GM15510 (cell line): ENCODE data around the gene THBS1.

ENCODE experiments used
- POLR2A ChIP-seq: IDR thresholded peaks from 3 replicates; pipeline ENCODE4 v1.6.1; 2011; ENCODE audit warnings: borderline replicate concordance; ENCODE audit not compliant: insufficient read length; ENCODE audit errors: extremely low read depth

THBS1 gene

DNA sequence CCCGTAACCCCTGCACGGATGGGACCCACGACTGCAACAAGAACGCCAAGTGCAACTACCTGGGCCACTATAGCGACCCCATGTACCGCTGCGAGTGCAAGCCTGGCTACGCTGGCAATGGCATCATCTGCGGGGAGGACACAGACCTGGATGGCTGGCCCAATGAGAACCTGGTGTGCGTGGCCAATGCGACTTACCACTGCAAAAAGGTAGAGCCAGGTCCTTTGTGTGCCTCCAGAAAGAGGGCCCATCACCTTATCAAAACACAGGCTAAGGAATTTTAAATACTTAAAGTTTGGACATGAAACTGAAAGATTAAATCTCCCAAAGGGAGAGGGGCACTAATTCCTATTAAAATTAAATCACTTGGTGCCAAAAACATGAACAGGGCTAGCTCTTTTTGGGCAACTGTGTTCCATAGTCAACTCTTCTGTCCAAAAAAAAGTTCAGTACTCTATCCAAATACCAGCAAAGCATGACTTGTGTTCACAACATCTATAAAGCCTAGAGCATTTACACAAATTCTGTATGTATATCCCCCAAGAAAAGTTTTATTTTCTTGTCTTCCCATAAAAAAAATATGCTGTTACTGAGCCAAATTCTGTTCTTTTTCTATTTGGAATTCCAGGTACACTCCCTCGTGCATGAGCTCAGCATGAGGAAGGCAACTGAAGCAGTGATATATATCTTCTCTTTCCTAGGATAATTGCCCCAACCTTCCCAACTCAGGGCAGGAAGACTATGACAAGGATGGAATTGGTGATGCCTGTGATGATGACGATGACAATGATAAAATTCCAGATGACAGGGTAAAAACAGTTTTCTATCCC lies 9.2 kb downstream of the THBS1 start:
- no peak for TF ChIP-seq POLR2A

DNA sequence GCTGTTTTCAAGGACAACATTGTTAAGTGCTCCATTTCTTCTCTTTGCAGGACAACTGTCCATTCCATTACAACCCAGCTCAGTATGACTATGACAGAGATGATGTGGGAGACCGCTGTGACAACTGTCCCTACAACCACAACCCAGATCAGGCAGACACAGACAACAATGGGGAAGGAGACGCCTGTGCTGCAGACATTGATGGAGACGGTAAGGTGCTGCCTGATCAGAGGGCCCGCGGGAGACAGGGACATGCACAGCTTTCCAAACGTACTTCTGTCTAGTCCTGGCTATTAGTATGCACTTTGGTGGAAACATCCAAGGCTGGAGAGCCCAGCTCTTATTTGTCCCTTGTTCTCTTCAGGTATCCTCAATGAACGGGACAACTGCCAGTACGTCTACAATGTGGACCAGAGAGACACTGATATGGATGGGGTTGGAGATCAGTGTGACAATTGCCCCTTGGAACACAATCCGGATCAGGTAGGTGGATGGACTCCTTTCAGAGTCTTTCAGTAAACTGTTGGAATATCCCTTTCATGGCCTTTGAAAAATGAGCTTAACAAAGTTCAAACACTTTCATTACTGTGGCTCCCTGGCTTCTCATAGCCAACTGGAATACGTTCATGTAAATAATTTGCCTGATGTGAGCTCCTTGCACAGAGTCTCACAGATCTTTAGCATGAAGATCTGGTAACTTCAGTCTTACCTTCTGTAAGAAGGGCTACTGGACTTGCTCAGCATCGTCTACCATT lies 10.4 kb downstream of the THBS1 start:
- no peak for TF ChIP-seq POLR2A

DNA sequence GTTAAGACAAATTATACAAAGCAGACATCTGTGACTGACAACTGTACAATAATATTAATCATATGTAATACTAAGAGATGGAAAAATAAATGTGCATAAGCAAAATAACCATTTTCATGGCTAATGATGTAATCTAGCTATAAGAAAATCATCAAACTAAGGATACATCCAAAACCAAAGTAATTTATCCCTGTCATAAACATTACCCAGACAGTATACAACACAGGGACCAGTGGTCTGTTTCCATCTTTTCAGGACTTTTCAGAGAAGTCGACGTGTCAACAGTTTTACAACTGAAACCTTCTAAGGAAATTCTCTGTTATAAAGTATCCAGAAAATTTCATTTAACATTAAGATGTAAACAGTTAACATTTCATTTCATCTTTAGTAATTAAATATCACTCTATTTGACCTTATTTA lies 11.0 kb downstream of the THBS1 start:
- TF ChIP-seq POLR2A: no peak

DNA sequence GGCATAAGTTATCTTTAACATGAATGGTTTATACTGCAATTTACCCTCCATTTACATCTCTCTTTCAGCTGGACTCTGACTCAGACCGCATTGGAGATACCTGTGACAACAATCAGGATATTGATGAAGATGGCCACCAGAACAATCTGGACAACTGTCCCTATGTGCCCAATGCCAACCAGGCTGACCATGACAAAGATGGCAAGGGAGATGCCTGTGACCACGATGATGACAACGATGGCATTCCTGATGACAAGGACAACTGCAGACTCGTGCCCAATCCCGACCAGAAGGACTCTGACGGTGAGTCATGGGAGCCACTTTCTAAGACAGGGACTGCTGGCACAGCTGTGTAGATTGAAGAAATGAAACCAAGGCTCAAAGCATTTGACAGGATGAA lies 11.6 kb downstream of the THBS1 start:
- no peak for TF ChIP-seq POLR2A

DNA sequence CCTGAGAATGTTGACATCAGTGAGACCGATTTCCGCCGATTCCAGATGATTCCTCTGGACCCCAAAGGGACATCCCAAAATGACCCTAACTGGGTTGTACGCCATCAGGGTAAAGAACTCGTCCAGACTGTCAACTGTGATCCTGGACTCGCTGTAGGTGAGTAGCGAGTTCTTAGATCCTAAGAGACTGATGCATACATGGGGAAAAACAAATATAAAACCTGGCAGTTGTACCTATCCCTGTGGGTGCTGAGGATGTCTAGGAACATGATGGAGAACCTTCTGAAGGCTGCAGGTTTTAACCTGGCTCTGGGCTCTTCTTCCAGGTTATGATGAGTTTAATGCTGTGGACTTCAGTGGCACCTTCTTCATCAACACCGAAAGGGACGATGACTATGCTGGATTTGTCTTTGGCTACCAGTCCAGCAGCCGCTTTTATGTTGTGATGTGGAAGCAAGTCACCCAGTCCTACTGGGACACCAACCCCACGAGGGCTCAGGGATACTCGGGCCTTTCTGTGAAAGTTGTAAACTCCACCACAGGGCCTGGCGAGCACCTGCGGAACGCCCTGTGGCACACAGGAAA lies 12.3 kb downstream of the THBS1 start:
- TF ChIP-seq POLR2A: no peak

DNA sequence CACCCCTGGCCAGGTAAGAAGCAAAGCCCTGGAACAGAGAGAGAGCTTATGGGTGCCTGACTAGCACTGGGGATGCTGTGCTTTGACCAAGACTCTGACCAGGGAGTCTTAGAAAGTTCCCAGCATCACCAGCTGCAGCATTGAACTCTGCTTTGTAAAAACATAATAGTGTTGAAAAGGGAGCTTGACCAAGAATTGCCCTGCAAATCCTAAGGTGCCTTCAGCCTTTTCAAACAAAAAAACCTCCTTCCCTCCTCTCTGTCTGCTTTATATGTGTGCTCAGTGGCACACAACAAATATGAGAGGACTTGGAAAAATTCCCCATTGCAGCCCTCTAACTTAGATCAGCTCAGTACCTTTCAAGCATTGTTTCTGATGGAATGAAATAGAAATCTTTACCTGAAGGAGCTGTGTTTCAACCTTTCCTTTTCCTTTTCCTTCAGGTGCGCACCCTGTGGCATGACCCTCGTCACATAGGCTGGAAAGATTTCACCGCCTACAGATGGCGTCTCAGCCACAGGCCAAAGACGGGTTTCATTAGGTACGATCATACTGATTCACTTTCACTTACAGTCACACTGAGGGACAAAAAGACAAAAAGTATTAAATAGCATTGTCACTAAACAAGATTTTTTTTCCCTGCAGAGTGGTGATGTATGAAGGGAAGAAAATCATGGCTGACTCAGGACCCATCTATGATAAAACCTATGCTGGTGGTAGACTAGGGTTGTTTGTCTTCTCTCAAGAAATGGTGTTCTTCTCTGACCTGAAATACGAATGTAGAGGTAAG lies 13.0 kb downstream of the THBS1 start:
- TF ChIP-seq POLR2A: no peak

DNA sequence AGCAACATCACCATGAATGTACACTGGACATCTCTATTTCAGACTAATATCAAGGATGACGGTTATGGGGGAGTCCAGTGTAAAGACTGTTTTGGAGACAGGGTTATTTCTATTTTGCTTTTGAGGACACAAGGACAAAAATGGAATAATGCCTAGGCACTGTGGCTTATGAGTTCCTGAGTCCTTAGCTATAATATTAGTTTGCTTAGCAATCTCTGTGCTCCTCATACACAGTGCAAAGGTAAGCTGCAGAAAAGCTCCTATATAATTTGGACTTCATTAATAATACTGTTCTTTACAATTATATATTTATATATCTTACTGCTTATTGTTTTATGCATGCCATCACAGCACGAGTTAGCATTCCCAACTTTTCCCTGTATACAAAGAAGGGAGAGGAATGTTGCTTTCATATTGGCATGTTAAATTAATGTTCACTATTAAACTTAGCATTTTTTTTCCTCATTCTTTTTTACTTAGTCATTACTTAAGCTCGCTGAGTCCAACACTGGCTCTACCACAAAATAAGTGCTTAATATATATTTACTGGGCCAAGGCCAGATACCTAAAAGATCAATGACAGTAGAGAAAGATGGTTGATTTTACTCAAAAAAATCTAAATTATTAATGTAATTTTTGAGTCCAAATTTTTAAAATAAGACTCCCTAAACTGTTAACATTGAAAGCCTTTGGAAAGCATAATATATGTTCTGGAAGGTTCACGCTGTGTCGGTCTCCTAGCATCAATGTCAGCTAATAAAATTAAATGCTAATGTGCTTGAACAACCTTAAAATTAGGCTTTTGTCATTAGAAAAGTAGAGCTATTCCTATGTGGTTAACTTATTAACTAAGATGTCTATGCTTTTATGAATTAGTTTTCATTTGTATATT lies 13.8 kb downstream of the THBS1 start:
- TF ChIP-seq POLR2A: no peak

DNA sequence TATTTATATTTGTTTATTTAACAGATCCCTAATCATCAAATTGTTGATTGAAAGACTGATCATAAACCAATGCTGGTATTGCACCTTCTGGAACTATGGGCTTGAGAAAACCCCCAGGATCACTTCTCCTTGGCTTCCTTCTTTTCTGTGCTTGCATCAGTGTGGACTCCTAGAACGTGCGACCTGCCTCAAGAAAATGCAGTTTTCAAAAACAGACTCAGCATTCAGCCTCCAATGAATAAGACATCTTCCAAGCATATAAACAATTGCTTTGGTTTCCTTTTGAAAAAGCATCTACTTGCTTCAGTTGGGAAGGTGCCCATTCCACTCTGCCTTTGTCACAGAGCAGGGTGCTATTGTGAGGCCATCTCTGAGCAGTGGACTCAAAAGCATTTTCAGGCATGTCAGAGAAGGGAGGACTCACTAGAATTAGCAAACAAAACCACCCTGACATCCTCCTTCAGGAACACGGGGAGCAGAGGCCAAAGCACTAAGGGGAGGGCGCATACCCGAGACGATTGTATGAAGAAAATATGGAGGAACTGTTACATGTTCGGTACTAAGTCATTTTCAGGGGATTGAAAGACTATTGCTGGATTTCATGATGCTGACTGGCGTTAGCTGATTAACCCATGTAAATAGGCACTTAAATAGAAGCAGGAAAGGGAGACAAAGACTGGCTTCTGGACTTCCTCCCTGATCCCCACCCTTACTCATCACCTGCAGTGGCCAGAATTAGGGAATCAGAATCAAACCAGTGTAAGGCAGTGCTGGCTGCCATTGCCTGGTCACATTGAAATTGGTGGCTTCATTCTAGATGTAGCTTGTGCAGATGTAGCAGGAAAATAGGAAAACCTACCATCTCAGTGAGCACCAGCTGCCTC lies 14.7 kb downstream of the THBS1 start:
- no peak for TF ChIP-seq POLR2A

DNA sequence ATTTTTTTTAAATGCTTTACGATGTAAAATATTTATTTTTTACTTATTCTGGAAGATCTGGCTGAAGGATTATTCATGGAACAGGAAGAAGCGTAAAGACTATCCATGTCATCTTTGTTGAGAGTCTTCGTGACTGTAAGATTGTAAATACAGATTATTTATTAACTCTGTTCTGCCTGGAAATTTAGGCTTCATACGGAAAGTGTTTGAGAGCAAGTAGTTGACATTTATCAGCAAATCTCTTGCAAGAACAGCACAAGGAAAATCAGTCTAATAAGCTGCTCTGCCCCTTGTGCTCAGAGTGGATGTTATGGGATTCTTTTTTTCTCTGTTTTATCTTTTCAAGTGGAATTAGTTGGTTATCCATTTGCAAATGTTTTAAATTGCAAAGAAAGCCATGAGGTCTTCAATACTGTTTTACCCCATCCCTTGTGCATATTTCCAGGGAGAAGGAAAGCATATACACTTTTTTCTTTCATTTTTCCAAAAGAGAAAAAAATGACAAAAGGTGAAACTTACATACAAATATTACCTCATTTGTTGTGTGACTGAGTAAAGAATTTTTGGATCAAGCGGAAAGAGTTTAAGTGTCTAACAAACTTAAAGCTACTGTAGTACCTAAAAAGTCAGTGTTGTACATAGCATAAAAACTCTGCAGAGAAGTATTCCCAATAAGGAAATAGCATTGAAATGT lies 15.6 kb downstream of the THBS1 start:
- TF ChIP-seq POLR2A: no peak

DNA sequence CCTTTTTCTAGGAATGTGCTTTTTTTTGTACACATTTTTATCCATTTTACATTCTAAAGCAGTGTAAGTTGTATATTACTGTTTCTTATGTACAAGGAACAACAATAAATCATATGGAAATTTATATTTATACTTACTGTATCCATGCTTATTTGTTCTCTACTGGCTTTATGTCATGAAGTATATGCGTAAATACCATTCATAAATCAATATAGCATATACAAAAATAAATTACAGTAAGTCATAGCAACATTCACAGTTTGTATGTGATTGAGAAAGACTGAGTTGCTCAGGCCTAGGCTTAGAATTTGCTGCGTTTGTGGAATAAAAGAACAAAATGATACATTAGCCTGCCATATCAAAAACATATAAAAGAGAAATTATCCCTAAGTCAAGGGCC lies 16.5 kb downstream of the THBS1 start:
- no peak for TF ChIP-seq POLR2A

DNA sequence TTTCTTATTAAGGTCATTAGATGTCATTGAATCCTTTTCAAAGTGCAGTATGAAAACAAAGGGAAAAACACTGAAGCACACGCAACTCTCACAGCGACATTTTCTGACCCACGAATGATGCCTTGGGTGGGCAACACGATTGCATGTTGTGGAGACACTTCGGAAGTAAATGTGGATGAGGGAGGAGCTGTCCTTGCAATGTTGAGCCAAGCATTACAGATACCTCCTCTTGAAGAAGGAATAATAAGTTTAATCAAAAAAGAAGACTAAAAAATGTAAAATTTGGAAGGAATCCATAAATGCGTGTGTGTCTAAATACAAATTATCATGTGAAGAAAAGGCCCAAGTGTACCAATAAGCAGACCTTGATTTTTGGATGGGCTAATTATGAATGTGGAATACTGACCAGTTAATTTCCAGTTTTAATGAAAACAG lies 16.9 kb downstream of the THBS1 start:
- no peak for TF ChIP-seq POLR2A

DNA sequence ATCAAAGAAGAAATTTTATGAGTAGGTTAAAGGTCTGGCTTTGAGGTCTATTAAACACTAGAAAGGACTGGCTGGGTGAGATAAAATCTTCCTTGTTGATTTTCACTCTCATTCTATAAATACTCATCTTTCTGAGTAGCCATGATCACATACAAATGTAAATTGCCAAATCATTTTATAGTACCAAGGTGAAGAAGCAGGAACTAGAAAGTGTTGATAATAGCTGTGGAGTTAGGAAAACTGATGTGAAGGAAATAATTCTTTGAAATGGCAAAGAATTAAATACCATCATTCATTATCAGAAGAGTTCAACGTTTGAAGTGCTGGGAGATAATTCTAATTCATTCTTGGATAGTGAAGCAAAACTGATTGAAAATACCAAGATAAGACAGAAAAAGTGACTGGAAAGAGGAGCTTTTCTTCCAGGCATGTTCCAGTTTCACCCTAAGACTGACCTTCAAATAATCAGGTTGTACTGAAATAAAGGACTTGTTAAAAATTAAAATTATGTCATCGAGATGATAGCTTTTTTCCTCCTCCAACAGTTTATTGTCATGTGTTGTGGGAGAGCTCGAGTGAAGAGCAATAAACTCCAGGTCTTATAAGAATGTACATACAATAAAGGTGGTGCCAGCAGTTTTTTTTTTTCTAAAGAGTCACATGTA lies 17.4 kb downstream of the THBS1 start:
- TF ChIP-seq POLR2A: no peak
